Measurements from ENCODE around the gene TMPRSS12.
"Not testable (repeated sequence)": the region's sequence is repeated elsewhere in the genome, so short reads cannot be mapped to it uniquely, and the experiment has no call there.

TMPRSS12 gene

DNA sequence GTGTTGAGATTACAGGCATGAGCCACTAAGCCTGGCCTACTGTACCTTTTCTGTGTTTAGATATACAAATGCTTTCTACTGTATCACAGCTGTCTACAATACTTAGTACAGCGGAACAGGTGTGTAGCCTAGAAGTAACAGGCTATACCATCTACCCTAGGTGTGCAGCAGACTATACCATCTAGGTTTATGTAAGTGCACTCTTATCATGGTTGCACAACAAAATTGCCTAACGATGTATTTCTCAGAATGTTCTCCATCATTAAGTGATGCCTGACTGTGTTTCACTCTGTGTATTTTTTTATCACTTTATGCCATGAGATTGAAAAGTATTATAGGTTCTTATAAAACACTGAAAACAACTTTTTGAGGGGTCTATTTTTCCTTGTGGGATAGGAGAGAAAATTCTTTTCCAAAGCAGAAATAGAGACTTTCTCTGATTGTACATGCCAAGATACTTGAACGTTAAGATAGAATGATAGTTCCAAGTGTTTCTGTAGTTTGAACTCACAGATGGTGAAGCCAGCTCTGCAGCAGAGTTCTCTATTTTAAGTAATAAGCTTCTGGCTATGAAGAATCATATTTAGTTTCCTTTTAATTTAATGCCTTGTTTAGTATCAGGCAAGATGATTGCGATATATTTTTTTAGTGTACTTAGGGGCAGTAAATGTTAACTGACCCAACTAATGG is 17.0 kb downstream of the TMPRSS12 start:
- DNase-seq = no peak

DNA sequence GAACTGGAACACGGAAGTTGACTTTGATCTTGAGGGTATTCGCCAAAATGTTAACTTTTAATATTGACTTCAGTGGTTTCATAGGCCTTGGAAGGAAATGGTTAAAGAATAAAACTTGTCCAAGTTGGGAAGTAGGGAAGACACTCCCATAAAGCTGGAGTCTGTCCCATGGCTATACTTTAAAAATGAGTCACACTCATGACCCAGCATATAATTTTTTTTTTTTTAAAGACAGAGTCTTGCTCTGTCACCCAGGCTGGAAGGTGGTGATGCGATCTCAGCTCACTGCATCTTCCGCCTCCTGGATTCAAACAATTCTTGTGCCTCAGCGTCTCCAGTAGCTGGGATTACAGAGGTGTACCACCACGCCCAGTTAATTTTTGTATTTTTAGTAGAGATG is 19.6 kb downstream of the TMPRSS12 start:
- no peak for DNase-seq

DNA sequence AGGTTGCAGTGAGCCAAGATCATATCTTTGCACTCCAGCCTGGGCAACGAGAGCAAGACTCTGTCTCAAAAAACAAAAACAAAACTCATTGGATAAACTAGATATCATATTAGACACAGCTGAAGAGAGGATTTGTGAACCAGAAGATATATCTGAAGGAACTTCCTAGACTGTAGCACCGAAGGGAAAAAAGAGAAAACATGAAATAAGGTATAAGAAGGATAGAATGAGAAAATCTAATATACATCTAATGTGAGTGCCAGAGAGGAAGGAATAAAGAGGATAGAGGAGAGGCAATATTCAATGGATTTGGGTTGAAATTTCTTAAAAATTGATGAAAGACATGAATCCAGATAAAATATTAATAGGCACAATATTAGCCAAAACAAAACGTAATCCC is 22.5 kb downstream of the TMPRSS12 start:
- no peak for DNase-seq

DNA sequence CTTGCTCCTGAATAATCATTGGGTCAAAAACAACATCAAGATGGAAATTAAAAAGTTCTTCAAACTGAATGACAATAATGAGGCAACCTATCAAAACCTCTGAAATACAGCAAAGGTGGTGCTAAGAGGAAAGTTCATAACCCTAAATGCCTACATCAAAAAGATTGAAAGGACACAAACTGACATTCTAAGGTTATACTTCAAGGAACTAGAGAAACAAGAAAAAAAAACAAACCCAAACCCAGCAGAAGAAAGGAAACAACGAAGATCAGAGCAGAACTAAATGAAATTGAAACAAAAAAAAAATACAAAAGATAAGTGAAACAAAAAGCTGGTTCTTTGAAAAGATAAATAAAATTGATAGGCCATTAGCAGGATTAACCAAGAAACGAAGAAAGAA is 26.2 kb downstream of the TMPRSS12 start:
- DNase-seq = not testable (repeated sequence)

DNA sequence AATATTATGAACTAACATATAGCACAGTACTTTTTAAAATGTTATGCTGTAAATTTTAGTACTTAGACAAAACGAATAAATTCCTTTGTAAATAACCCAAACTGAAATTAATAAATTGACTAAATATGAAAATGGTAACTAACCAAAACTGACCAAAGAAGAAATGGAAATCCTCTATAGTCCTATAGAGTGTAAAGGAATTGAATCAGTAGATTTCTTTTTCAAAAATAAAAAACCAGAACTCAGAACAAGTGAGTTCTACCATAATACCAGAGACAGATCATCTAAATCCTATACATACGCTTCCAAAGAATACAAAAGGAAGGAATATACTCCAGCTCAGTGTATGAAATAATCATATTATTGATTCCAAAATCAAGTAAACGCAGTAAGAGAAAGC is 39.8 kb downstream of the TMPRSS12 start:
- no peak for DNase-seq

DNA sequence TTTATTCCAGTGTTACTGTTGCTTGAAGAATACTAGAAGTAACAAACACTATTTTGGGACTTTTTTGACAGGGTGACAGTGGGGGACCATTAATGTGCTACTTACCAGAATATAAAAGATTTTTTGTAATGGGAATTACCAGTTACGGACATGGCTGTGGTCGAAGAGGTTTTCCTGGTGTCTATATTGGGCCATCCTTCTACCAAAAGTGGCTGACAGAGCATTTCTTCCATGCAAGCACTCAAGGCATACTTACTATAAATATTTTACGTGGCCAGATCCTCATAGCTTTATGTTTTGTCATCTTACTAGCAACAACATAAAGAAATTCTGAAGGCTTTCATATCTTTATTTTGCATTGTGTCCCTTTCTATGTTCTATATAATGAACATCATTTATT is 44.5 kb downstream of the TMPRSS12 start:
- no peak for DNase-seq

DNA sequence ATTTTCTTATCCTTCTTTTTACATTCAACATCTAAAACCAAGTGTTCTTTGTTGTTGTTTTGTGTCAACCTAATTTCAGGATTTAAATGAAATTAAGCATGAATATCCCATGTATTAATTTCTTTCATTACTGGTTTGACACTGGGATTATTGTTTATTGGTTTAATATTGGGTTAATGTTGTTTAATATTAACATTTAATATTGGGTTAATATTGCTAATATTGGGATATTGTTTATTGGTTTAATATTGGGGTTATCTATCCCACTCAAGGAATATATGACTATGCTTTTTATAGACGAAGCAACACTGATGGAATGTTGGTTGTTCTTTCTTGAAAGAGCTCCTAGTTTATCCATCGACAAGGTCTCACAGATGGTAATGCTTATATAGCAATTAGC is 45.9 kb downstream of the TMPRSS12 start:
- no peak for DNase-seq

DNA sequence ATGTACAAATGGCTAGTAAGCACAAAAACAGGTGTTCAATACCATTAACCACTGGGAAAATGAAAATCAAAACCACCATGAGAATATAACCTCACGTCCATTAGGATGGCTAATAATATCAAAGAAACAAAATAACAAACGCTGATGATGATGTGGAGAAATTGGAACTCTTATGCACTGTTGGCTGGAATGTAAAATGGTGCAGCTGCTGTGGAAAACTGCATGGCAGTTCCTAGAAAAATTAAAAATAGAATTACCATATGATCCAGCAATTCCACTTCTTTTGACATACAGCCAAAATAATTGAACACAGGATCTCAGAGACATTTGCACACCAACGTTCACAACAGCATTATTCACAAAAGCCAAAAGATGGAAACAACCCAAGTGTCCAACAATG is 51.5 kb downstream of the TMPRSS12 start:
- no peak for DNase-seq

DNA sequence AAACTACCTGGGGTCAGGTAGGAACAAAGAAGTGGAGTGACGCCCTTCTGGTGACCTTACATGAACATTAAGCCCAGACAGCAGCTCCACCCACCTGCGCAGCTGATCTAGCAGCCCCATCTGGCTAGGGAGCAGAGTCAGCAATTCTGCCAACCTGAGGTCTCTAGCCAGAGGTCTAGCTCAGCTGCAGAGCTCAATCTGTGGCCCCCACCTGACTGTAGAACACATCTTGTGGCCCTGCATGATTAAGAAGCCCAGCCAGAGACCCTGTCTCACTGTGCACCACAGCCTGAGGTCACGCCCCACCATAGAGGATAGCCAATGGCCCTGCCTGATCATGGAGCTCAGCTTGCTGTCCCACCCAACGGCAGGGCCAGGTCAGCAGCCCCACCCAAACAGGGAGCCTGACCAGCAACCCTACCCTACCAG is 59.0 kb downstream of the TMPRSS12 start:
- no peak for DNase-seq

DNA sequence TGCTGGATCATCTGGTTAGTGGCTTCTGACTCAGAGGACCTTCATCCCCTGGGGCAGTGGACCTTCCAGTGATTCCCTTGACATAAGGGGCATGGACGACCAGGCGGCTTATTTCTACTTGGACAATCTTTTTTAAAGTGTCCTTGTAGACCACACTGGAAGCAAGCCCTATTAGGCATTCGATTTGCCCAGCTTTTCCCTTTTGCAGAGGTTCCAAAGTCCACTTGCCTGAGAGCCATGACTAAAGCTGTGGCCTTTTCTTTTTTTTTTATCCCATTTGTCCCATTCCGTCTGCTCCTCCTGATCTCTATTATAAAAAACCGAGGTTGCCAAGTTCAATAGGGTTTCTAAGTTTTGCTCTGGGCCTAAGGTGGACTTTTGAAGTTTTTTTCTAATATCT is 65.8 kb downstream of the TMPRSS12 start:
- not testable (repeated sequence) for DNase-seq

DNA sequence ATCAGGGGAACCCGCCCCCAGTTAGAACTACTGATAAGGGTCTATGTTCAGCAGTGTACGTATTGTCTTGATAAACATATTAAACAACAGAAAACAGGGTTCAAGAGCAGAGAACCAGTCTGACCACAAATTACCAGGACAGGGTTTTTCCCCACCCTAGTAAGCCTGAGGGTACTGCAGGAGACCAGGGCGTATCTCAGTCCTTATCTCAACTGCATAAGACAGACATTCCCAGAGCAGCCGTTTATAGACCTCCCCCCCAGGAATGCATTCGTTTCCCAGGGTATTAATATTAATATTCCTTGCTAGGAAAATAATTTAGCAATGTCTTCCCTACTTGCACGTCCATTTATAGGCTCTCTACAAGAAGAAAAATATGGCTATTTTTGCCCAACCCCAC is 69.6 kb downstream of the TMPRSS12 start:
- not testable (repeated sequence) for DNase-seq

DNA sequence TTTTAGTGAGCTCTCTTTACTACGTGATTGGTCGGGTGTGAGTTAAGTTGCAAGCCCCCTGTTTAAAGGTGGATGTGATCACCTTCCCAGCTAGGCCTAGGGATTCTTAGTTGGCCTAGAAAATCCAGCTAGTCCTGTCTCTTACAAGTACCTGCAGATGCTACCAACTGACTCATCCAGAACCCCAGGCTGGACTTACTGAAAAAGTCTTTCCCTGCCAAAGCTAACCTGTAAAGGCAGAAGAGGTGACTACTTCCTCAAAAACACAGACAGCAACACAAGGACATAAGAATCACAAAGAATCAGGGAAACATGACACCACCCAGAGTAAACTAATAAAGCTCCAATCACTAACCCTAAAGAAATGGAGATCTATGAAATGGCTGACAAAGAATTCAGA is 70.5 kb downstream of the TMPRSS12 start:
- DNase-seq = no peak

DNA sequence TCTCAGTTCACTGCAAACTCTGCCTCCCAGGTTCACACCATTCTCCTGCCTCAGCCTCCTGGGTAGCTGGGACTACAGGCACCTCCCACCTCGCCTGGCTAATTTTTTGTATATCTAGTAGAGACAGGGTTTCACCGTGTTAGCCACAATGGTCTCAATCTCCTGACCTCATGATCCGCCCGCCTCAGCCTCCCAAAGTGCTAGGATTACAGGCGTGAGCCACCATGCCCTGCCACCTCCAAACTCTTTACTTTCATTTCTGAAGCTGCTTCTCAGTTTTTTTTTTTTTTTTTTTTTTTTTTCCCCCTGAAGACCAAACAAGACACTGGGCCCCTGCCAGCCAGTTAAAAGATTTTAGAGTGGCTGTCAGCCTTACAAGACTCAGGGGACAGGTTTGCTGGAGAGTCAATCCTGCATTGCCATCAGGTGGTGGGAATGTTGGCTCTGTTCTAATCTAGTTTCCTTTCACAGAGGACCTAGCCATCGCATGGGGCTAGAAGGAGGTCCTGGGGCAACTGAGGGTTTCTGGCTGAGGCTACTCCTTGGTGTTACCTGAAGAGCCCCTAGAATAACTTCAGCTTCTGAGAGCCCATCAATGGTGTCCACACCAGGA is 72.3 kb downstream of the TMPRSS12 start:
- DNase-seq = no peak

DNA sequence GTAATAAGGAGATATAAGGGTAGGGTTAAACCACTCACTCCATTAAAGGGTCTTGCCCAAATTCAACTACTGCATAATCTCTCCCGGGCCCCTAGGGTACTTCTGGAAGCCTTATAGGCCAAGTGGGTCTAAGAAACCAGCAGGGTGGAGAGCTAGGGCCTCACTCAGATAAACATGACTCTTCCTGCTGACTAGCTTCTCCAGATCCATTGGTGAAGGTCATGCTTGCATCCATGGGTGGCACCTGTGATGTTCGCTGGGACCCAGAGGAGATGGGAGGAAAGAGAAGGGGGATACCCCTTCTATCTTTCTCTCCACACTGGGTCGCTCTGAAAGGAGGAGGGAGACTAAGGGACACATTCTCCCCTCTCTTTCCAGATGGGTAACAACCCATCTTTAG is 73.6 kb downstream of the TMPRSS12 start:
- no peak for DNase-seq

DNA sequence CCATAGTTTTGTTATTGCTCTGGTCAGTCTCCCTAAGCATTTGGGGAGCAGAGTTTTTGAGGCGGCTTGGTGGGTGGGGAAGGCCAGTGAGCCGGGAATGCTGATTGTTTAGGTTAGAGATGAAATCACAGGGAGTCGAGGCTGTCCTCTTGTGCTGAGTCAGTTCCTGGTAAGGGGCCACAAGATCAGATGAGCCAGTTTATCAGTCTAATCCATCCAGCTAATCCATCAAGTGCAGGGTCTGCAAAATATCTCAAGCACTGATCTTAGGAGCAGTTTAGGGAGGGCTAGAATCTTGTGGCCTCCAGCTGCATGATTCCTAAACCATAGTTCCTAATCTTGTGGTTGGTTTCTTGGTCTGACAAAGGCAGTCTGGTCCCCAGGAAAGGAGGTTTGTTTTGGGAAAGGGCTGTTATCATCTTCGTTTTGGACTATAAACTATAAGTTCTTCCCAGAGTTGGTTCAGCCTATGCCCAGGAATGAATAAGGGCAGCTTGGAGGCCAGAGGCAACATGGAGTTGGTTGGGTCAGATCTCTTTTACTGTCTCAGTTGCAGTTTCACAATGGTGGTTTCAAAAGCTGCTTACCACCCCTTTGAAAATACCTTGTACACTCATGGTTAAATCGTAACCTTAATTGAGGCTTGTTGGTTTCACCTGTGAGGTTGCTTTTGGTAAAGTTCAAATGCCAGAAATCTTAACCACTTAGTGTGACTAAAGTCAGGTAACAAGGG is 76.0 kb downstream of the TMPRSS12 start:
- DNase-seq = no peak

DNA sequence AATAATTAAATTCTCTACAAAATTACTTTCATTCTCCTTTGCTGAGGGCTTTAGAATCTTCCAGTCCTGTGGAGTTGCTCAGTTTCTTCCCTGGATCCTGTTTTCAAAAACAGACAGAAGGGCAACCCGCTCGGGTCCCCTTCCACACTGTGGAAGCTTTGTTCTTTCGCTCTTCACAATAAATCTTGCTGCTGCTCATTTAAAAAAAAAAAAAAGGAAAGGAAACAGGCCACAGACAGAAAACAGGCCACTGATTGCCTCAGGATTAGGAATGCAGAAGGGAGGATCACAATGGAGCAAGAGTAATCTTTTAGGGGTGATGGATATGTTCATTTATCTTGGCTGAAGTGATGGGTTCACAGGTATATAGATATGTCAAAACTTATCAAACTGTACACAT is 80.1 kb downstream of the TMPRSS12 start:
- DNase-seq = no peak

DNA sequence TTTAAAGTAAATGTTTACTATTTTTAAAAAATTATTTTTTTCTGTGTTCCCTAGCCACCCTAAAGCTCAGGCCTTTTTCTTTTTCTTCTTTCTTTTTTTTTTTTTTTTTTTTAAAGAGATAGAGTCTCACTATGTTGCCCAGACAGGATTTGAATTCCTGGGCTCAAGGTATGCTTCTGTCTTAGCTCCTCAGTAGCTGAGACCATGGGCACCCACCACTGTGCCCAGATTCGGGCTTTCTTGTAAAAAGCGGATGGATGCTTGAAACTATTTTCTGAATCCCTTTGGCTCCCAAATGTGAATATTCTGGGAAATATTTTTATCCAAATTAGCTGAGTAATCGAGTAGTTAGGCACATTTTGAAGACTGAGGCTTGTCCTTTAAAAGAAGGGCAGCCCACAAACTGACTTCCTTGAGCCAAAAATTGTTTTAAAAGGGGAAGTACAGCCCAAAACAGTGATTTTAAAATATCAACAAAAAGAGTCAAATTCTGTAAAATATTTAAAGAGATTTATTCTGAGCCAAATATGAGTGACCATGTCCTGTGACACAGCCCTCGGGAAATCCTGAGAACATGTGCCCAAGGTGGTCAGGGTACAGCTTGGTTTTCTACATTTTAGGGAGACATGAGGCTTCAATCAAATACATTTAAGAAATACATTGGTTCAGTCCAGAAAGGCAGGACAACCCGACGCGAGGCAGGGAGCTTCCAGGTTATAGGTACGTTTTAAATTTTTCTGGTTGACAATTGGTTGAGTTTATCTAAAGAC is 80.8 kb downstream of the TMPRSS12 start:
- no peak for DNase-seq

DNA sequence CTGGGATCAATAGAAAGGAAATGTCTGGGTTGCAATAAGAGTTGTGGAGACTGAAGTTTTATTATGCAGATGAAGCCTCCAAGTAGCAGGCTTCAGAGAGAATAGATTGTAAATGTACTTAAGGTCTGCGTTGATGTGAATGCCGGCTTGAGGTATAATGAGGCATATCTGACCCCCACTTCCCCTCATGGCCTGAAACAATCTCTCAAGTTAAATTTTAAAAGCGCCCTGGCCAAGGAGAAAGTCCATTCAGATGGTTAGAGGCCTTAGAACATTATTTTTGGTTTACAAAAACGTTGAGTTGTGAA is 81.4 kb downstream of the TMPRSS12 start:
- no peak for DNase-seq

DNA sequence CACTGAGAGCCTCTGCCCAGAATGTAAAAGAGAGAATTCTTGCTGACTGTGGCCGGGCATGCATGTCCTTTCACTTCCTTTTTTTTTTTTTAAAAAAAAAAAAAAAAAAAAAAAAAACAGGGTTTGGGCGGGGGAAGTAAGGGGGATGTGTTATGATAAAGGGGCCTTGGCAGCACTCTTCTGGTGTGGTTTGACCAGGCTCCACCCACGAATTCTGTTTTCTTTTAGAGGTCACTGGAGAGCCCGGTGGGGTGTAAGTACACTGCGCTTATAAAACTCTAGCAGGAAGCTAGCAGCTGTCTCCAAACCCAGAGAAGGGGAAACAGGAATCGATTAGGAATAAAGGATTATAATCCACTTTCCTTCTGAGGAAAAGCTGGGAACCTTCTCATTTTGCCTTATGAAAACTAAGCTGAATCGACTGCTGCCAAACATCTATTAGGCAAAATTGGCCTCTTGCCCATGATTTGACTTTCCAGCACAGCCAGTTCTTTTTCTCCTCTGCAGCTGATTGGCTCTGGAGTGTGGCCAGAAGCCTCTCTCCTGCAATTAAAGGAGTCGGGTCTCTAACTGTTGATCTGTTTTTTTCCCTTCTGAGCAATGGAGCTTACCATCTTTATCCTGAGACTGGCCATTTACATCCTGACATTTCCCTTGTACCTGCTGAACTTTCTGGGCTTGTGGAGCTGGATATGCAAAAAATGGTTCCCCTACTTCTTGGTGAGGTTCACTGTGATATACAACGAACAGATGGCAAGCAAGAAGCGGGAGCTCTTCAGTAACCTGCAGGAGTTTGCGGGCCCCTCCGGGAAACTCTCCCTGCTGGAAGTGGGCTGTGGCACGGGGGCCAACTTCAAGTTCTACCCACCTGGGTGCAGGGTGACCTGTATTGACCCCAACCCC is 82.0 kb downstream of the TMPRSS12 start:
- peak; percentile 96 for DNase-seq

DNA sequence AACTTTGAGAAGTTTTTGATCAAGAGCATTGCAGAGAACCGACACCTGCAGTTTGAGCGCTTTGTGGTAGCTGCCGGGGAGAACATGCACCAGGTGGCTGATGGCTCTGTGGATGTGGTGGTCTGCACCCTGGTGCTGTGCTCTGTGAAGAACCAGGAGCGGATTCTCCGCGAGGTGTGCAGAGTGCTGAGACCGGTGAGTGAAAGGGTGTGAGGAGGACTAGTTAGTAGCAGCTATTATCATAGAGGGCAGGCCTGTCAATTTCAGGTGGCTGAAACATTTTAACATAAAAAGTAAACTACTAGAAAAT is 82.6 kb downstream of the TMPRSS12 start:
- DNase-seq = no peak

DNA sequence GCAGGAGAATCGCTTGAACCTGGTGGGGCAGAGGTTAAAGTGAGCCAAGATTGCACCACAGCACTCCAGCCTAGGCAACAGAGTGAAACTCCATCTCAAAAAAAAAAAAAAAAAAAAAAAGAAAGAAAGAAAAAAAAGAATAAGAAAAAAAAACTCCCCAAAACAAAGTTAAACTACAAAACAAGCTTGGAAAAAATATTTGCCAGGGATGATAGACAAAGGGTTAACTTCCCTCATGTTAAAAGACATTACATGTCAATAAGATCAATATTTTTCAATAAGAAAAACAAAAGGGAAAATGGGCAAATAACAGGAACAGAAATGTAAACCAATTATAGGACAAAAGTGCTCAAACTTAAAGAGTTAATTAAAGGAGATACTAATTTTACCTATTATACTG is 83.2 kb downstream of the TMPRSS12 start:
- no peak for DNase-seq

DNA sequence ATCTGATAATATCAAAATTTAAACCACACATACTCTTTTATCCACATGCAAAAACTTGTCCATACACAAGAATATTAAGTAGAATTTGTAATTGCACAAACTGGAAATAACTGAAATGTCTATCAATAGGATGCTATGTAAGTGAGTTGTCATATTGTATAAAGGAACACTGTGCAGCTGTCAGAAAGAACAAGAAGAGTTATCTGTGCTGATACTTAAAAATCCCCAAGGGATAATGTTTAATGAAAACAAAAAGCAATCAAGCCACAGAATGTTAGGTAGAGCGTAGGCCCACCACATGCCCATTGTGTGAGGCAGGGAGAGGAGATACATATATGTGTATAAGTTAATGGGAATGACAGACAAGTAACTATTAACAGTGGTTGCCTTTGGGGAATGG is 83.7 kb downstream of the TMPRSS12 start:
- DNase-seq = no peak

DNA sequence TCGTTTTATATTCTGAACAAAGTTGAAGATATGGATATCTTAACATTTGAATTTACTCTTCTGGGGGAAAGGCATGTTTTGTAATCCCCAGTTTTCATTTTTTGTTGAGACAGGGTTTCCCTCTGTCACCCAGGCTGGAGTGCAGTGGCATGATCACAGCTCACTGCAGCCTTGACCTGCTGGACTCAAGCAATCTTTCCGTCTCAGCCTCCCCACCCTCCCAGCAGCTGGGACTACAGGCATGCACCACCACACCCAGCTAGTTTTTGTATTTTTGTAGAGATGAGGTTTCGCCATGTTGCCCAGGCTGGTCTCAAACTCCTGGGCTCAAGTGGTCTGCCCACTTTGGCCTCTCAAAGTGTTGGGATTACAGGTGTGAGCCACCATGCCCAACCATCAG is 84.2 kb downstream of the TMPRSS12 start:
- DNase-seq = not testable (repeated sequence)

Measured in NCI-H446 treated with DMSO at 0.1 percent for 48 hours (cell line).